H1 (cell line): ENCODE results near the gene GLTP.

Experiments
- EP300 ChIP-seq, 2 experiments: IDR thresholded peaks; 1 replicate in 1 of 2; 2 replicates in 1 of 2; pipeline ENCODE4 v1.6.1; 2011 to 2012; ENCODE audit warnings: low read depth in 2 of 2, low read length in 2 of 2, mild to moderate bottlenecking in 2 of 2, borderline replicate concordance in 1 of 2, inconsistent platforms in 1 of 2, moderate library complexity in 1 of 2
- EZH2 ChIP-seq: fragments of 200-600 bp; sonication (generic); IDR thresholded peaks from 2 replicates; pipeline ENCODE4 v1.7.1; 2012; ENCODE audit warnings: low read depth, mild to moderate bottlenecking, moderate library complexity, low read length, inconsistent platforms; ENCODE audit not compliant: severe bottlenecking
- FOSL1 ChIP-seq: IDR thresholded peaks from 2 replicates; pipeline ENCODE4 v1.6.1; 2011; ENCODE audit warnings: mild to moderate bottlenecking, low read depth, low read length, moderate library complexity; ENCODE audit not compliant: insufficient read depth
- POLR2A ChIP-seq, 2 experiments: IDR thresholded peaks; 1 replicate in 1 of 2; 2 replicates in 1 of 2; pipeline ENCODE4 v1.6.1; 2011; ENCODE audit warnings: low read depth in 2 of 2, low read length in 2 of 2, mild to moderate bottlenecking in 2 of 2; ENCODE audit errors: control extremely low read depth in 1 of 2
- POLR2AphosphoS5 ChIP-seq: IDR thresholded peaks from 2 replicates; pipeline ENCODE4 v1.6.1; 2011; ENCODE audit warnings: low read depth, low read length
- RAD21 ChIP-seq, 2 experiments: IDR thresholded peaks in 1 of 2; conservative IDR thresholded peaks in 1 of 2; 2 replicates each; pipeline ENCODE4 v1.6.1; 2011; ENCODE audit warnings: low read depth in 2 of 2, low read length in 2 of 2, improper control_type of control experiment in 1 of 2, inconsistent platforms in 1 of 2, mild to moderate bottlenecking in 1 of 2, moderate library complexity in 1 of 2
- SIN3A ChIP-seq, 2 experiments: IDR thresholded peaks in 1 of 2; conservative IDR thresholded peaks in 1 of 2; 2 replicates each; pipeline ENCODE4 v1.6.1; 2011 to 2012; ENCODE audit warnings: low read length in 2 of 2, improper control_type of control experiment in 1 of 2, low read depth in 1 of 2, mild to moderate bottlenecking in 1 of 2
- TCF12 ChIP-seq: IDR thresholded peaks from 2 replicates; pipeline ENCODE4 v1.6.1; 2011; ENCODE audit warnings: low read depth, mild to moderate bottlenecking, low read length
- YY1 ChIP-seq: IDR thresholded peaks from 2 replicates; pipeline ENCODE4 v1.6.1; 2011; ENCODE audit warnings: low read depth, mild to moderate bottlenecking, low read length
- TF ChIP-seq, protein P1 (sequence below): IDR thresholded peaks from 2 replicates; pipeline ENCODE4 v1.6.1; 2012; ENCODE audit warnings: inconsistent platforms
- TF ChIP-seq, protein P2 (sequence below), 3 experiments: IDR thresholded peaks; 1 replicate in 2 of 3; 2 replicates in 1 of 3; pipeline versions ENCODE4 v1.5.1 to v1.6.1; 2011; ENCODE audit warnings: low read length in 3 of 3, mild to moderate bottlenecking in 3 of 3, inconsistent platforms in 2 of 3, low read depth in 1 of 3, moderate library complexity in 1 of 3; ENCODE audit not compliant: insufficient read depth in 1 of 3; ENCODE audit errors: control extremely low read depth in 1 of 3
- TF ChIP-seq, protein P3 (sequence below): IDR thresholded peaks from 2 replicates; pipeline ENCODE4 v1.6.1; 2011; ENCODE audit warnings: low read depth, mild to moderate bottlenecking, low read length; ENCODE audit not compliant: insufficient read depth

DNA sequence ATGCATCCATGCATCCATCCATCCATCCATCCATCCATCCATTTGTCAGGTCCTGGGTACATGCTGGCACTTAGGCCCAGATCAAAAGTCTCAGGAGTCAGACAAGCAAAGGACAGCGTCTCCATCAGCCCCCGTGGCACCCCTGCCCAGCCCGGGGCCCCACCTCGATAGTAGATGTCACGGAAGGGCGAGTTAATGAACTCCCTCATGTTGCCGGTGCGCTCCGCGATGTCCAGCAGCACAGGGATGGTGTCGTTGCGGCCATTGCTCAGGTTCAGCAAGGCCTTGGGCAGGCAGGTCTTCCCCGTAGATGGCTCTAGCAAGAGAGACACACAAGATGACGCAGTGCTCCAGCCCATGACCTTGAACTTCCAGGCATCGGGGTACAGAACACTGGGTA lies 77.5 kb downstream of the GLTP start:
- no peak for TF ChIP-seq POLR2A (IDR thresholded peaks at IDR 0.05; ENCODE audit: control extremely low read depth in 1 of 2, low read depth in 2 of 2, low read length in 2 of 2)
- TF ChIP-seq, protein P1, sequence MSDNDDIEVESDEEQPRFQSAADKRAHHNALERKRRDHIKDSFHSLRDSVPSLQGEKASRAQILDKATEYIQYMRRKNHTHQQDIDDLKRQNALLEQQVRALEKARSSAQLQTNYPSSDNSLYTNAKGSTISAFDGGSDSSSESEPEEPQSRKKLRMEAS: no peak
- TF ChIP-seq RAD21 (IDR thresholded peaks at IDR 0.05 in 1 of 2, conservative IDR thresholded peaks at IDR 0.05 in 1 of 2; ENCODE audit: low read depth in 2 of 2, low read length in 2 of 2): no peak
- no peak for TF ChIP-seq POLR2AphosphoS5
- TF ChIP-seq EZH2: no peak
- TF ChIP-seq, protein P2, sequence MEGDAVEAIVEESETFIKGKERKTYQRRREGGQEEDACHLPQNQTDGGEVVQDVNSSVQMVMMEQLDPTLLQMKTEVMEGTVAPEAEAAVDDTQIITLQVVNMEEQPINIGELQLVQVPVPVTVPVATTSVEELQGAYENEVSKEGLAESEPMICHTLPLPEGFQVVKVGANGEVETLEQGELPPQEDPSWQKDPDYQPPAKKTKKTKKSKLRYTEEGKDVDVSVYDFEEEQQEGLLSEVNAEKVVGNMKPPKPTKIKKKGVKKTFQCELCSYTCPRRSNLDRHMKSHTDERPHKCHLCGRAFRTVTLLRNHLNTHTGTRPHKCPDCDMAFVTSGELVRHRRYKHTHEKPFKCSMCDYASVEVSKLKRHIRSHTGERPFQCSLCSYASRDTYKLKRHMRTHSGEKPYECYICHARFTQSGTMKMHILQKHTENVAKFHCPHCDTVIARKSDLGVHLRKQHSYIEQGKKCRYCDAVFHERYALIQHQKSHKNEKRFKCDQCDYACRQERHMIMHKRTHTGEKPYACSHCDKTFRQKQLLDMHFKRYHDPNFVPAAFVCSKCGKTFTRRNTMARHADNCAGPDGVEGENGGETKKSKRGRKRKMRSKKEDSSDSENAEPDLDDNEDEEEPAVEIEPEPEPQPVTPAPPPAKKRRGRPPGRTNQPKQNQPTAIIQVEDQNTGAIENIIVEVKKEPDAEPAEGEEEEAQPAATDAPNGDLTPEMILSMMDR (IDR thresholded peaks at IDR 0.05; ENCODE audit: control extremely low read depth in 1 of 3, insufficient read depth in 1 of 3, low read depth in 1 of 3, low read length in 3 of 3): no peak
- no peak for TF ChIP-seq YY1
- no peak for TF ChIP-seq FOSL1
- TF ChIP-seq, protein P3, sequence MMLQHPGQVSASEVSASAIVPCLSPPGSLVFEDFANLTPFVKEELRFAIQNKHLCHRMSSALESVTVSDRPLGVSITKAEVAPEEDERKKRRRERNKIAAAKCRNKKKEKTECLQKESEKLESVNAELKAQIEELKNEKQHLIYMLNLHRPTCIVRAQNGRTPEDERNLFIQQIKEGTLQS: no peak
- TF ChIP-seq SIN3A (conservative IDR thresholded peaks at IDR 0.05 in 1 of 2, IDR thresholded peaks at IDR 0.05 in 1 of 2; ENCODE audit: low read depth in 1 of 2, low read length in 2 of 2): no peak
- no peak for TF ChIP-seq TCF12
- no peak for TF ChIP-seq EP300 (IDR thresholded peaks at IDR 0.05; ENCODE audit: borderline replicate concordance in 1 of 2, low read depth in 2 of 2, low read length in 2 of 2)
